COLO668 (cell line): ENCODE data around the gene BDP1.
"Not testable (repeated sequence)": the region's sequence is repeated elsewhere in the genome, so short reads cannot be mapped to it uniquely, and the experiment has no call there.

ENCODE experiments used
- DNase-seq: peaks from one replicate; lab custom pipeline; 2025; ENCODE audit not compliant: unreplicated experiment; lab: John Stamatoyannopoulos, UW

Gene BDP1, protein sequence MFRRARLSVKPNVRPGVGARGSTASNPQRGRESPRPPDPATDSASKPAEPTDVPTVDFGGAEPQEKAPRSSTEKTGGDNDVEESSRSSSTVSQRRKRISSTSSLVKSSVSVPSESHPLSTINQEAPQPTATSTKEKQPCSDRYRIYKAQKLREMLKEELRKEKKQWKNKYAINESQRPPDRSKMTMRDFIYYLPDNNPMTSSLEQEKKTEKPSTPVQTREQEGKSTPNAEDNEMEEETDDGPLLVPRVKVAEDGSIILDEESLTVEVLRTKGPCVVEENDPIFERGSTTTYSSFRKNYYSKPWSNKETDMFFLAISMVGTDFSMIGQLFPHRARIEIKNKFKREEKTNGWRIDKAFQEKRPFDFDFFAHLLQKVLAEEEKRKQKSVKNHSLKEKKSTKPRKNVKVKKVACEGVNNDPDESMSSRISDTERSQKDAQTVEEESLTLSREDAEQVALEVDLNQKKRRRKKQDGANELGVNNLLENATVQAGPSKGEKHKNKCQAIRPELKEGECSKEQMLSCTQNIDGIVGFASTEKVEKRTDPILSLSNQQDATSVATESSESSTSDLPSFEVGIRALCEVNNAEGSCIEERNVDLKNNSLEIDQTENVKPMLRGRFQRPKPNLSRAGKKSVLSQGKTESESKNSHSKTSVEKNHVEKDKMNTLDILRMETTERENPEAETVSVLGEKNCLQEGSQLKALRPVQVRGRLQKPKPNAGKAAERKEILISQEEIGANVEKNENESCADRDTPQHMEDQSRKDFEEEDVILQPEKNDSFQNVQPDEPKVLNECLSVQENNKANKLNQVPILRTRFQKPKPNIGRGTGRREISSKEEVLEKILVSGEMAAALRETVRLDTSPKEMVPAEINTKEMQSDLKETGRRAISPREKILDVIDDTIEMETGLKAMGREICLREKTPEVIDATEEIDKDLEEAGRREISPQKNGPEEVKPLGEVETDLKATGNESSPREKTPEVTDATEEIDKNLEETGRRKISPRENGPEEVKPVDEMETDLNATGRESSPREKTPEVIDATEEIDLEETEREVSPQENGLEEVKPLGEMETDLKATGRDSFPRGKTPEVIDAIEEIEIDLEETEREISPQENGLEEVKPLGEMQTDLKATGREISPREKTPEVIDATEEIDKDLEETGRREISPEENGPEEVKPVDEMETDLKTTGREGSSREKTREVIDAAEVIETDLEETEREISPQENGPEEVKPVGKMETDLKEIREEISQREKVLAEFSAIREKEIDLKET (N-terminal part only)

DNA sequence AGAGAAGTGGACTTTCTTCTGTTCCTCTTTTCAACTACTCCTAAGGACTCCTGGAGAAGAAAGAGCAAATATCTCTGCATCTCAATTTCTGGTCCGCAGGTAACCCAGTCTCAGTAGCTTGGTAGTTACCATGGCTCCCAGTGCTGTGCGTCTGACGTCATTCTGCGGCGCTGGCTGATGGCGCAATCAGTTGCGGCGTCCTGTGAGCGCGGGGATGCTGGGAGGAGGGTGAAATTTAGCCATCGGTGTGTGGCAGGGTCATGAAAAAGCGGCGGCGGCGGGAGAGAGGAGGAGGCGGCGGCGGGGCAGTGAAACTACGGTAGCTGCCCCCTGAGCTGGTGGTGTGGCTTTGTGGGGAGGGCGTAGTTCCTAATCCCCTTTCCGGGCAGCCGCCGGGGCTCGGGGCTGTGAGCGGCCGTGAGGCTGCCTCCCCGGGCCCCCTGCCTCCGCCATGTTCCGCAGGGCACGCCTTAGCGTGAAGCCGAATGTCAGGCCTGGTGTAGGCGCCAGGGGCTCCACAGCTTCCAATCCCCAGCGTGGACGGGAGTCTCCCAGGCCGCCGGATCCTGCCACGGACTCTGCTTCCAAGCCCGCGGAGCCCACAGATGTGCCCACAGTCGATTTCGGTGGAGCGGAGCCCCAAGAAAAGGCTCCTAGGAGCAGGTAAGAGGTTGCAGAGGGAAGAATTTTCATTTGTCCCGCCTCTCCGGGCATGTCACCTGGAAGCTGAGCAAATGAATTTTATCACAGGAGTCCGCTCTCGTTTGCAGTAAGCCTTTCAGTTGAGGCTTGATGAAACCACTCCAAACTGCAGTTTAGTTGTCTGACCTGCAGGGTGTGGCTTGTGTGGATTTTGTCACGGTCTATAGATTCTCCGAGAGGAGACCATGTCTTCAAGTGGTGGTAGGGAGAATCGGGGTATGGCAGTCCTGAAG lies at the start of gene BDP1:
Gene BDP1, plus strand, starts transcription at position 225 of the 935 bp plus-strand sequence. Its CDS starts 227 bp downstream, at position 452.
- peak; percentile 92 for DNase-seq

DNA sequence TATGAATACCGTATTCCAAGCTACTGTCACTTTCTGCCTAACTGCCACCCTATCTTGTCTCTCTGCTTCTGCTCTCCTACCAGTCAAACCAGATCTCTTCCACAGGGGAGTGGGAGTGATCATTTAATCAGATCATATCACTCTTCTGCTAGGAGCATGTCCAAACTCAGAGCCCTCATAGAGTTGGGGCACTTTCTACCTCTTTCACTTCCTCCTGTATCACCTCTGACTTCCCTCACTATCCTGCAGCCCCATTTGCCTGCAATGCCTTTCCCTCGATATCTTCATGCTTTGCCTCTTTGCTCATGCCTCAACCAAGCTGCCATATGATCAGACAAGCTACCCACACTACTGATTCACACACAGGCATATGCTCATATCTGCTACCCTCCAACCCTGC lies 45.4 kb upstream of the BDP1 start:
- DNase-seq = not testable (repeated sequence)

DNA sequence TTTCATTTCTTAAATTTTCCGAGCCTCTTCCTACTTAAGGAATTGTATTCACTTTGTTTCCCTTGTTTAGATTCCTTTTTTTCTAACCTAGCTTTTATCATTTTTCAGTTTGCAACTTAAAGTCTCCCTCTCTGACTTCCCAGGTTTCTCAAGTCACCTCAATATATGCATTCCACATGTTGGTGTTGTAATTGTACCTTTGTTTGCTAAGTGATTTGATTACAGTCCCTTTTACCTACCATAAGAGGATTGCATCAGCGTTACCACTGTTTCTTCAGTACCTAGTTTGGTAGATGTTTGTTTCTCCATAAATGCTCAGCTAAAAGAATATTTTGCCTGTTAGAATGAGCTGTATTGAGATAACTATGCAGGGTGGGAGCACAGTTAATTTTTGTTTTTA lies 39.8 kb upstream of the BDP1 start:
- DNase-seq = not testable (repeated sequence)

DNA sequence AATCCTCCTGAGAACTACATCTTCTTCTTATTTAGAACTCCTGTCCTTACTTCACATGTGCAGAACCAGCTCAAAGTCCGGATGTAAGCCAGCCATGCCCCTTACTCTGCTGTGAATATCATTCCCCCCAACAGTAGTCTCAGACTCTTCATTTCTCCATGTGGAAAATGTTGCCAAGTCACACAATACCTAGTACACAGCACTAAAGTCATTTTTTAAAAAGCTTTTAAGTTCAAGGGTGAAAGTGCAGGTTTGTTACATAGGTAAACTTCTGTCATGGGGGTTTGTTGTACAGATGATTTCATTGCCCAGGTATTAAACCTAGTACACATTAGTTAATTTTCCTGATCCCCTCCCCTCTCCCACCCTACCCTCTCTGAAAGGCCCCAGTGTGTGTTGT lies 37.4 kb upstream of the BDP1 start:
- not testable (repeated sequence) for DNase-seq

- not testable (repeated sequence) for DNase-seq
Observed at GRCh38 chr5:71421278-71421677, 34.2 kb upstream of the BDP1 start.

DNA sequence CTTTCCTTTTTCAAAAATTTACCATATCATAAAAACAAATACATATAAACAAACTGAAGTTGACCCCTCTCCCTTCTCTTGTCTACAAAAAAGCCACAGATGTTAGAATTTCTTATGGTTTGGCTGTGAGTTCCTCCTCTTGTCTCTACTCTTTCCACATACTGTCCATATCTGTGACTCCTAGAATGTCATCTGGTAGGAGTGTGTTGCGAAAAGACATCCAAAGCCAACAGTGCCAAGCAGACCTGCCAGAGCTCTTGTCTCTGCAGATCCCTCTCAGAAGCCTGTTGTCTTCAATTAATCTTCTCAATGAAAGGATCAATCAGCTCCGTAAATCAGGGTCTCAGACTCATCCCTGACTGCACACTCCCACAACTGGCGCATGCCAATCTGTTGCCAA lies 31.6 kb upstream of the BDP1 start:
- not testable (repeated sequence) for DNase-seq

DNA sequence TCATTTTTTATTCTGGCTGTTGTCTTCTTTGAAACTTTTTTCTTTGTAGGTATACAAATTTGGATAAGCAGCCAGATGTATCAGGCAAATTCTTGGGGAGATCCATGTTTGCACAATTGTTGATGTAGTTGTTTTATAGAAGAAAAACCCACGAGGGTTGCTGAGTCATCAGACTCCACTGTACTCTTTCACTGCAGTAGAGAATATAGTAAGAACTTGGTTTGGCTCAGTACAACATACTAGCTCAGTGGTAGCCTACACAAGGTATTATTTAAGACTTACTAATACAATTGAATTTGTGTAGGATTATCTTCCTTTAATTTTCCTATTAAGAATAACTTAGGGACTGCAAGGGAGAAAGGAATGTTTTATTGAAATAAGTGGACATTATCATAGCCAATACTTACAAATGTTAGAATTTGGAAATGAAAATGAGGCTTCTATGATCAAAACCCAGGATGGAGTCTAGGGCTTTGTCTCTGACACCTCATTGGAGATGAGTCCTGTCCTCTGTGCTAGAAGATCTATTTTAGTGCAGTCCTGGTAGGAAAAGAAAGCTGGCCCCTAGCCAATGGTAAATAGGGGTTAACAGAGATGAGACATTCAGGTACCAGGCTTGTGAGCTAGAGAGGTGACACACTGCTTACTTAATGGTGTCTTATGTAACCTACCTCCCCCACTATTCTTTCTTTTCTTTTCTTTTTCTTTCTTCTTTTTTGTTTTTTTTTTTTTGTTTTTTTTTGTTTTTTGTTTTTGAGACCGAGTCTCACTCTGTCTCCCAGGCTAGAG lies 28.6 kb upstream of the BDP1 start:
- not testable (repeated sequence) for DNase-seq

- not testable (repeated sequence) for DNase-seq
Observed at GRCh38 chr5:71432410-71432809, 23.0 kb upstream of the BDP1 start.

GRCh38 chr5:71434825-71435224 lies 20.6 kb upstream of the BDP1 start:
- not testable (repeated sequence) for DNase-seq

- DNase-seq = not testable (repeated sequence)
Observed at GRCh38 chr5:71441564-71441963, 13.9 kb upstream of the BDP1 start.

DNA sequence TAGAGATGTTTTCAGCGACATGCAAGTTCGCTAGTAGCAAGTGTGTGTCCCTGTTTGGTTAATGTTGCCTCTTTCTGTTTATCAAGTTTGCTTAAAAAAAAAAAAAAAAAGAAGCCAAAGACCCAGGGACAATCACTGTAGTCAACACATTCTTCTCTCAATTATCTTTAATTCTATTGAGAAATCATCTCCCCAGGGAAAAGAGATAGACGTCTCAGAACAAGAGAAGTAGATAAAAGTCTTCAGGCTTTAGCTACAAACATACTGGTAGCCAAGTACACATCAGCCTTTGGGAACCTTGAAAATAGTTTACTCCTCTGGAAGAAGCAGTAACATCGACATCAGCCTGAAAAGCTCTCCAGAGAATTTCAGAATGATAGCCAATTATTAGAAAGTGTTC lies 11.6 kb upstream of the BDP1 start:
- DNase-seq = not testable (repeated sequence)

GRCh38 chr5:71445015-71445414 lies 10.4 kb upstream of the BDP1 start:
- DNase-seq = not testable (repeated sequence)

GRCh38 chr5:71445523-71446152 lies 9.8 kb upstream of the BDP1 start:
- DNase-seq = not testable (repeated sequence)

- peak; percentile 2 for DNase-seq
Observed at GRCh38 chr5:71446540-71447216, 8.8 kb upstream of the BDP1 start.

GRCh38 chr5:71447218-71447808 lies 8.1 kb upstream of the BDP1 start:
- peak; percentile 59 for DNase-seq

DNA sequence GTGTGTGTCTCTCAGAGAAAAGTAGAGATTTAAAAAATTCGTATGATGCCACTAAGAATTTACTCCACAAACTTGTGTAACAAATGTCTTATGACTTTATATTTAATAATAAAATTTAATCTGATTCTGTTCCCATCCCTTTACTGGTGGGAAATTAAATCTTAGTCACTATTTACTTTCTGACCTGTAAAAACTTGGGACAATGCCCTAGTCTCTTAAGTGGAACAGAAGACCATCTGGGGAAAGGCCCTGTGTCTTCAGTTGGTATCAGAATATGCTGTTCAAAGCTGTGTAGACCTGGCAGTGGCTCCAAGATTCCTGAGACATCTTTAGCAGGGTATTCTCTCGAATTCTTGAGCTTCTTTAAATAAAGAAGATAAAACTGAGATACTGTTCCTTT lies 2.6 kb upstream of the BDP1 start:
- no peak for DNase-seq

GRCh38 chr5:71454913-71455312 lies 538 bp upstream of the BDP1 start:
- DNase-seq = no peak

DNA sequence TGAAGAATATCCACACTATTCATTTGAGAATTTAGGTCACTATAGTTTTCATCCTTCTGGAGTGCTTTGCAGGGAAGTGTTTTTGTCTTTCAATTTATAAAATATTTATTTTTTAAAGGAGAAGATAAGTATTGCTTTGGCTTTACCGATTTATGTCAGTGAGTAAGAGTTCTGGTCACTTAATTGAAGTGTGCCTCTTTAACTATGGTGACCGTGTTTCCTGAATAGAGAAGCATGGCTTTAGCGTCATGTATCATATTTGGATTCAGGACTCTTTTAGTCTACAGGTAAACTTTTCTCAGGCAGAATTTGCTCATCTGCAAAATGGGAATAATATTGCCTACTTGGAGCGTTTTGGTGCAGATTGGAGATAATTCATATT lies 902 bp downstream of the BDP1 start:
- DNase-seq = no peak
